ENCODE results near the gene NOP16.

The NOP16 gene

DNA sequence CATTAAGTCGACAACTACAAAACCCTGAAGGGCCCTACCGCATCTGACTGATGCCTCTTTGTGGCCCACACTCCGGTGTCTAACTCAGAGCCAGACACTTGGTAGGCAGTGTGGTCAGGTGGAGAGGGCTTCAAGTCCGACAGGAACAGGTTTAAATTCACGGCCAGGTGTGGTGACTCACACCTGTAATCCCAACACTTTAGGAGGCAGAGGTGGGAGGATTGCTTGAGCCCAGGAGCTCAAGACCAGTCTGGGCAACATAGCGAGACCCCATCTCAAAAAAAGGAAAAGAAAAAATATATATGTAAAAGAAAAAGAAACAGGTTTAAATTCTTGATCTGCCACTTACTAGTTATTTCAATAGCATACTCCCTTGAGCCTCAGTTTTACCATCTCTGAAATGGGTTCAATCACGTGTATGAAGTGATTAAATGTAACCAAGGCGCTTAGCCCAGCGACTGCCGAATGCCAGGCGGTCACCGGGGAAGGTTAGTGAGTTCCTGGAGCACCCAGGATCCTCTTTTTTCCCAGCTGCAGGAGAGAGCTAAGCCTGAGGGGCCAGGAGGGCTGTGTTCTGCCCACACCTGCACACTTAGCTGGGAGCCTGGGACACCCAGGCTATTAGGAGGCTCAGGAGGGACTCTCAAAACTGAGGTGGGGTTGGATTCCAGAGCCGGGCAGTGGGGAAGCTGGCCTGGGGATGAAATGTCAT is 27.0 kb upstream of the NOP16 start:
- Histone ChIP-seq H3K9me3 (ENCODE audit: control insufficient read depth, insufficient read depth, low read depth, low read length) (no peaks in the 10 kb centered on the region), H3K4me3 (ENCODE audit: low read depth, low read length) (peak overlapping the region; percentile 77), H3K36me3 (ENCODE audit: control insufficient read depth in 2 of 2, insufficient read depth in 1 of 2, low read length in 2 of 2) (peaks cover 0 to 8% of the 10 kb centered on the region in 2 experiments; a peak in 1 of 3 replicates), H3K27ac (ENCODE audit: extremely low read depth, low read depth, low read length) (no peak overlapping the region), H3K4me1 (ENCODE audit: control insufficient read depth, insufficient read depth, low read length) (no peaks in the 10 kb centered on the region)
- TF ChIP-seq ZNF76 (tag by site-specific recombination; IDR thresholded peaks at IDR 0.05; ENCODE audit: borderline replicate concordance, low read depth) = no peak
- TF ChIP-seq, protein P1, sequence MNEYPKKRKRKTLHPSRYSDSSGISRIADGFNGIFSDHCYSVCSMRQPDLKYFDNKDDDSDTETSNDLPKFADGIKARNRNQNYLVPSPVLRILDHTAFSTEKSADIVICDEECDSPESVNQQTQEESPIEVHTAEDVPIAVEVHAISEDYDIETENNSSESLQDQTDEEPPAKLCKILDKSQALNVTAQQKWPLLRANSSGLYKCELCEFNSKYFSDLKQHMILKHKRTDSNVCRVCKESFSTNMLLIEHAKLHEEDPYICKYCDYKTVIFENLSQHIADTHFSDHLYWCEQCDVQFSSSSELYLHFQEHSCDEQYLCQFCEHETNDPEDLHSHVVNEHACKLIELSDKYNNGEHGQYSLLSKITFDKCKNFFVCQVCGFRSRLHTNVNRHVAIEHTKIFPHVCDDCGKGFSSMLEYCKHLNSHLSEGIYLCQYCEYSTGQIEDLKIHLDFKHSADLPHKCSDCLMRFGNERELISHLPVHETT (tag by site-specific recombination; IDR thresholded peaks at IDR 0.05) = peak; percentile 63; the same call in 1 of the 2 replicates
- peak; percentile 83 for TF ChIP-seq ZNF121 (tag by site-specific recombination; IDR thresholded peaks at IDR 0.05)
- TF ChIP-seq, protein P2, sequence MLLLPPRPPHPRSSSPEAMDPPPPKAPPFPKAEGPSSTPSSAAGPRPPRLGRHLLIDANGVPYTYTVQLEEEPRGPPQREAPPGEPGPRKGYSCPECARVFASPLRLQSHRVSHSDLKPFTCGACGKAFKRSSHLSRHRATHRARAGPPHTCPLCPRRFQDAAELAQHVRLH (tag by site-specific recombination; IDR thresholded peaks at IDR 0.05) = peak; percentile 30; the same call in 1 of the 2 replicates
- CTCF ChIA-PET = interaction anchor here (0.6 to 5.2 kb wide), 9 partner anchors 9 to 1038 kb away, joined by 3 to 43 read pairs (median 3); partner anchors contain the start of genes FAF2 and RNF44
- POLR2A ChIA-PET = interaction anchor here (0.8 to 3.2 kb wide), 4 partner anchors 9 to 122 kb away, joined by 3 to 14 read pairs (median 8); partner anchors contain the start of genes FAF2 and RNF44

GRCh38 chr5:176414704-176415103 is 26.3 kb upstream of the NOP16 start:
- Histone ChIP-seq H3K4me3 (ENCODE audit: low read depth, low read length) (no peak overlapping the region), H3K27ac (ENCODE audit: extremely low read depth, low read depth, low read length) (no peak overlapping the region), H3K9me3 (ENCODE audit: control insufficient read depth, insufficient read depth, low read depth, low read length) (no peaks in the 10 kb centered on the region), H3K36me3 (ENCODE audit: control insufficient read depth in 2 of 2, insufficient read depth in 1 of 2, low read length in 2 of 2) (peaks cover 0 to 13% of the 10 kb centered on the region in 2 experiments; a peak in 1 of 3 replicates), H3K4me1 (ENCODE audit: control insufficient read depth, insufficient read depth, low read length) (no peaks in the 10 kb centered on the region)
- CTCF ChIA-PET = interaction anchor here (0.6 to 5.2 kb wide), 4 partner anchors 33 to 1039 kb away, joined by 3 to 43 read pairs (median 4); partner anchors contain the start of genes FAF2 and RNF44
- TF ChIP-seq ZNF664 (tag by site-specific recombination; IDR thresholded peaks at IDR 0.05) (peak; percentile 41), SP2 (tag by site-specific recombination; IDR thresholded peaks at IDR 0.05) (no peak)
- POLR2A ChIA-PET = interaction anchor here (0.7 kb wide), 1 partner anchor 9 kb away, joined by 3 read pairs; no protein-coding TSS in a partner anchor

- H3K4me3 ChIP-seq (ENCODE audit: low read depth, low read length) = no peak overlapping the region
- no peaks in the 10 kb centered on the region for H3K9me3 ChIP-seq (ENCODE audit: control insufficient read depth, insufficient read depth, low read depth, low read length)
- no peaks in the 10 kb centered on the region for H3K4me1 ChIP-seq (ENCODE audit: control insufficient read depth, insufficient read depth, low read length)
- no peak overlapping the region for H3K27ac ChIP-seq (ENCODE audit: extremely low read depth, low read depth, low read length)
- ChIA-PET POLR2A (interaction anchor here (0.7 kb wide), 1 partner anchor 60 kb away, joined by 3 read pairs; no protein-coding TSS in a partner anchor), CTCF (no interaction called here)
- no peak for TF ChIP-seq WT1 (tag by site-specific recombination; IDR thresholded peaks at IDR 0.05)
- TF ChIP-seq ZNF157 (tag by site-specific recombination; IDR thresholded peaks at IDR 0.05) = no peak
- no peak for TF ChIP-seq ZNF140 (tag by site-specific recombination; IDR thresholded peaks at IDR 0.05)
- TF ChIP-seq BCL6B (tag by site-specific recombination; IDR thresholded peaks at IDR 0.05) = no peak
- no peak for TF ChIP-seq ZFP3 (tag by site-specific recombination; IDR thresholded peaks at IDR 0.05; ENCODE audit: low read depth)
- TF ChIP-seq ZNF433 (tag by site-specific recombination; IDR thresholded peaks at IDR 0.05; ENCODE audit: low read depth) = no peak
- no peak for TF ChIP-seq ZSCAN30 (tag by site-specific recombination; IDR thresholded peaks at IDR 0.05)
- no peak for TF ChIP-seq YY2 (tag by site-specific recombination; IDR thresholded peaks at IDR 0.05)
- TF ChIP-seq, protein P3, sequence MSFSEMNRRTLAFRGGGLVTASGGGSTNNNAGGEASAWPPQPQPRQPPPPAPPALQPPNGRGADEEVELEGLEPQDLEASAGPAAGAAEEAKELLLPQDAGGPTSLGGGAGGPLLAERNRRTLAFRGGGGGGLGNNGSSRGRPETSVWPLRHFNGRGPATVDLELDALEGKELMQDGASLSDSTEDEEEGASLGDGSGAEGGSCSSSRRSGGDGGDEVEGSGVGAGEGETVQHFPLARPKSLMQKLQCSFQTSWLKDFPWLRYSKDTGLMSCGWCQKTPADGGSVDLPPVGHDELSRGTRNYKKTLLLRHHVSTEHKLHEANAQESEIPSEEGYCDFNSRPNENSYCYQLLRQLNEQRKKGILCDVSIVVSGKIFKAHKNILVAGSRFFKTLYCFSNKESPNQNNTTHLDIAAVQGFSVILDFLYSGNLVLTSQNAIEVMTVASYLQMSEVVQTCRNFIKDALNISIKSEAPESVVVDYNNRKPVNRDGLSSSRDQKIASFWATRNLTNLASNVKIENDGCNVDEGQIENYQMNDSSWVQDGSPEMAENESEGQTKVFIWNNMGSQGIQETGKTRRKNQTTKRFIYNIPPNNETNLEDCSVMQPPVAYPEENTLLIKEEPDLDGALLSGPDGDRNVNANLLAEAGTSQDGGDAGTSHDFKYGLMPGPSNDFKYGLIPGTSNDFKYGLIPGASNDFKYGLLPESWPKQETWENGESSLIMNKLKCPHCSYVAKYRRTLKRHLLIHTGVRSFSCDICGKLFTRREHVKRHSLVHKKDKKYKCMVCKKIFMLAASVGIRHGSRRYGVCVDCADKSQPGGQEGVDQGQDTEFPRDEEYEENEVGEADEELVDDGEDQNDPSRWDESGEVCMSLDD (tag by site-specific recombination; IDR thresholded peaks at IDR 0.05) = no peak
- no peak for TF ChIP-seq ZBTB21 (tag by site-specific recombination; IDR thresholded peaks at IDR 0.05)
- no peak for TF ChIP-seq ZNF292 (tag by site-specific recombination; IDR thresholded peaks at IDR 0.05; ENCODE audit: borderline replicate concordance, low read depth)
- no peak for TF ChIP-seq ZNF266 (tag by site-specific recombination; IDR thresholded peaks at IDR 0.05; ENCODE audit: low read depth)
- TF ChIP-seq TRIM28 (IDR thresholded peaks at IDR 0.05; ENCODE audit: borderline replicate concordance, low read length) = no peak
- no peak for TF ChIP-seq ZNF354C (tag by site-specific recombination; IDR thresholded peaks at IDR 0.05; ENCODE audit: borderline replicate concordance, low read depth)
- no peak for TF ChIP-seq ZNF529 (tag by site-specific recombination; IDR thresholded peaks at IDR 0.05; ENCODE audit: insufficient replicate concordance)
- no peak for TF ChIP-seq ZNF830 (tag by site-specific recombination; IDR thresholded peaks at IDR 0.05; ENCODE audit: low read depth)
- peaks cover 7 to 18% of the 10 kb centered on the region in 2 experiments; a peak in 2 of 3 replicates for H3K36me3 ChIP-seq (ENCODE audit: control insufficient read depth in 2 of 2, insufficient read depth in 1 of 2, low read length in 2 of 2)
Measured at GRCh38 chr5:176413709-176414191, 25.4 kb upstream of the NOP16 start.

Measured in HEK293 (cell line).